KBM-7 (cell line): ENCODE results near the gene APMAP.
"Not testable (repeated sequence)": the region's sequence is repeated elsewhere in the genome, so short reads cannot be mapped to it uniquely, and the experiment has no call there.

Experiments
- DNase-seq: peaks from one replicate; pipeline ENCODE4 v3.0.0-alpha.2; 2015
- in situ Hi-C: fragments of 300-500 bp; cut with MboI; formaldehyde crosslinking; loops from 2 replicates; pipeline ENCODE4 v1.14.3; 2020; ENCODE audit warnings: low sequenced_read_pairs, low pct_unique_long_range_greater_than_20kb, mixed read lengths

The APMAP gene

DNA sequence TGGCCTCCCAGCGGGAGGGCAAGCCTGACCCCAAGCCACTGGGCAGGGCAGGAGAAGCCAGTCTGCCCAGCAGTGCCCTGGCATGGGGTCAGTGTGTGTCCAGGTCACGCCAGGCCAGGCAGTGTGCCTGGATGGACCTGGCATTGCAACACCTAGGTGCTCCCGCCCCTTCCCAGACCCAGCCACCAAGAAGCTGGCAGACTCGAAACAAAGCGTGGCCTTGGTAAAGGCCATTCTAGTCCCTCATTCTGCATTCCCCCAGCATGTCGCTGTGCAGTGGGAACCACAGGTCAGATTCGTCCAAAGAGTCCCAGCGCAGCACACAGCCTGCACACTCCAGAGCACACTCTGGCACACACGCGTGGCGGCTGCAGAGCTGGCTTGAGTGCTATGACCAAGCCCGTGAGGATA, 19.3 kb upstream of the APMAP start:
- in situ Hi-C loops = no loop called here
- no peak for DNase-seq

DNA sequence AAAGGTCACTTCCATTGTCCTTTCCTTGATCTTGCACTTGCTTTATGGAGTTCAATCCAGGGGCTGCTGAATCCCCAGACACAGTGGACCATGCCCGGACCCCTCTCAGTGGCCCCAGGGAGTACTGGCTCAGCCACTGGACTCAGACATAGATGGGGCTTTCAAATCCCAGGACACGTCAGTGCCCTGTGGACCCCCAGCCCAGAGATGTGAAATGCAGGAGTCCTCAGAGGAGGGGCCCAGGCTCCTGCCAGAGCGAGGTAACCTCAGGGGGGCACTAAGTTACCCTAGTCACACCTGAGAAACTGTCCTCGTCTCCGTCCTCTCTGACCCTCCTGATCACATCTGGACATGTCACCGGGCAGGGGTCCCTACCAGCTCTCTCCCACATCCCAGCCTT, 18.7 kb upstream of the APMAP start:
- in situ Hi-C loops = no loop called here
- DNase-seq = no peak

- no peak for DNase-seq
- in situ Hi-C loops = no loop called here
Measured at GRCh38 chr20:25009218-25010145, 16.9 kb upstream of the APMAP start.

DNA sequence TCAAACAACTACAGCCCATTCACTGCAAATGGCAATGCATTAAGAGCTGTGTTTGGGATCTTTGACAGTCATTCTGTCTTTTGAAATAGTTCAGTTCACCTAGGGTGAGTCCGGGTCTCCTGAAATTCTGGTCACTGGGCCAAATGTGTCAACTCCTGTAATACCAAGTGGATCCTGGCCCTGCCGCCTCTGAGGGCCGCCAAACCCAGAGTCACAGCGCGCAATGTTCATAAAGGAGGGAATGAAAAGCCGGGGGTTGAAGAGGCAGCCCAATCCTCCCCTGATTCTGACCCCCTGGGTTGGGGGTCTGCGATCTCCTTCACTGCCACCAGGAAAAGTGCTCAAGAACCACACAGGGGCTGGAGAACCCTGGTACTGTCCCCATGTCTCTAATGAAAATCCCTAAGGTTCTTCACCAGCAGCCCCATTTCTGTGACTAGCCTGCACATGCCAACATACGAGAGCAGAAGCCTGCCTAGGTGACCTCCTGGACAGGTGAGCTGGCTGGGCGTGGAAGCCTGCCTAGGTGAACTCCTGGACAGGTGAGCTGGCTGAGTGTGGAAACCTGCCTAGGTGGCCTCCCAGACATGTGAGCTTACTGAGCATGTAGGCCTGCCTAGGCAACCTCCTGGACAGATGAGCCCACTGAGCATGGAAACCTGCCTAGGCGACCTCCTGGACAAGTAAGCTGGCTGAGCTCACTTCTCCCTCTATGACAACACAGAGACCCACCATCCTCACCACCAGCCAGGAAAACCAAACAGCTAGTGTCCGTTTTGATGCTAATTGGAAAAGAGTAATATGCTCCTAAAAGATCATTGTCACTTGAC, 16.1 kb upstream of the APMAP start:
- no peak for DNase-seq
- in situ Hi-C loops = no loop called here

- no peak for DNase-seq
- in situ Hi-C loops = no loop called here
Measured at GRCh38 chr20:25007491-25008305, 15.1 kb upstream of the APMAP start.

DNA sequence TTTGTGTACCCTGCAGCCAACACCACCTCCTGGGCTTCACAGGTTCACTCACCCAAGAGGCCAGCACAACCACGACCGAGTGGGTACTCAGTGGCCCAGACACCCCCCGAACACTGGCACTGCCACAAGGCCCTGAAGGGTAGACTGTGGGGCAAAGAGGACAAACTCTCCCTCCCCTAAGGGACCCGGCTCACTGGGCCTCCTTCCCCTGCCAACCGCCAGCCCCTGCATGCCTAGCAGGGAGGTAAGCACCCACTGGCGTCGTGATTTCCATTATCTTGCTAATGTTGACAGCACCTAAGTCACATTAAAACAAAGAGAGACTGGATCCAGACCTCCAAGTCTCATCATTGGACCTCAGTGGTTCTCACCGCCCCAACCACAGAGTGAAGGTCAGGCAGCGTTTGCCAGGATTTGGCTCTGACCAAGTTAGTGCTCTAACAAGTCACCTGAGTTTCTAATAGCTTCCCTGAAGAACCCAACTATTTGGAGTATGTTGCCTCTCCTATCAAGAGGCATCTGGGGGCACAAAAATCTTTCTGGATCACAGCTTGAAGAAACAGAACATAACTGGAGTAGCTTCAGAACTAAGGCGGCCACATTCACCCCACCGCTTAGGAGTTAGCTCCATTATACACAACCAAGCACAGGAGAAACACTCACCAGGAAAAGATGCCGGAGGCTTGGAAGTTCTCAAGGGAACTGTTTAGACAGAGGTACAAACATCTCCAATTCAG, 14.0 kb upstream of the APMAP start:
- in situ Hi-C loops = no loop called here
- DNase-seq = no peak

DNA sequence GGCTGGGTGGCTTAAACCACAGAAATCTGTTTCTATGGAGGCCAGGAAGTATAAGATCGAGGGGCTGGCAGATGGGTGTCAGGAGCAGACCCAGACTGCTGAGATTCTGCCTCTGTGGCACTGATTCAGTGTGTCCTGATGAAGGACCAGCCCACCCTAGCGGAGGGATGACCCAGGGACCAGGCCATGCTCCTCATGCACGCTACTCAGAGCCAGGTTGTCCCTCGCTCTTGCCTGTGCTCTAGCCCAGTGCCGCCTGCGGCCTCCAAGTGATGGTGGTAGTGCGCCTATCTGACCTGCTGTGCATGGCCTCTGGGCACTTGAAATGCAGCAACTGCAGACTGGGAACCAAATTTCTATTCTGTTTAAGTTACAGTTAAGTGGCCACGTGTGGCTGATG, 13.1 kb upstream of the APMAP start:
- no peak for DNase-seq
- in situ Hi-C loops = no loop called here

DNA sequence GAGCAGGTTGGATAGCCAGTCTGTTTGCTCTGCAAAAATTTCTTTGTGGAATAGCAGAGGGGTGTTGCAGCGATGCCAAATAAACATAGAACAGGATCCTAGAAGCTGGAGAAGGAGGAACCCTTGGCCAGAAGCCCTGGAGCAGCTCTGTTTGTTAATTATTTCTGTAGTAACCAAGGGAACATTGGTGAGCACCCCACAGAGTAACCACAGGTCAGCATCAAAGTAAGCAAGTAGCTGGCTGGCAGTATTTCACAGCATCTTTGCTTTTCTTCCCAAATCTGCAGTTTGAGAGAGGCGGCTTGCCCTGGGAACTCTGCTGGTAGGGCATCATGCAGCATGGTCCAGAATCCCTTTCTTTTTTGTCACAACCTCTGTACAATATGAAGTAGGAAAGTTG, 12.7 kb upstream of the APMAP start:
- in situ Hi-C loops = no loop called here
- no peak for DNase-seq

DNA sequence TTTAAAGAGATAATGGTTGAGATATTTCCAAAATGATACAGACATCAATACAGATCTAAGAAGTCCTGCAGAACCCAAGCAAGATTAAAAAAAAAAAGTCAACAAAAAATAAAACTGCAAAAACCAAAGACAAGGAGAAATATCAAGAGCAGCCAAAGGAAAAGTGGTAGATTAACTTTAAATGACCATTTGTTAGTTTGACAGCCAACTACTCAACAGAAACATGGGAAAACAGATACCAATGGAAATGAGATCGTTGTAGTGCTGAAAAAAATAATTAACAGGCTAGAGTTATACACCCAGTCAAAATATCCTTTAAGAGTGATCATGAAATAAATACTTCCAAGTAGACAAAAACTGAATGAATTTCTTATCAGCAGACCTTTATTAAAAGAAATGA, 10.5 kb upstream of the APMAP start:
- no peak for DNase-seq
- in situ Hi-C loops = no loop called here

- in situ Hi-C loops, DNase-seq: not testable (repeated sequence)
Measured at GRCh38 chr20:25001323-25001722, 8.8 kb upstream of the APMAP start.

GRCh38 chr20:25000268-25000801, 7.8 kb upstream of the APMAP start:
- in situ Hi-C loops = no loop called here
- DNase-seq = no peak

- in situ Hi-C loops = loop anchor here (10.0 to 25.0 kb wide), 2 partner anchors 65 to 188 kb away; partner anchors contain the start of gene ENTPD6
- no peak for DNase-seq
Measured at GRCh38 chr20:24999568-24999967, 7.0 kb upstream of the APMAP start.

GRCh38 chr20:24998631-24999445, 6.3 kb upstream of the APMAP start:
- no peak for DNase-seq
- in situ Hi-C loops = loop anchor here (10.0 to 25.0 kb wide), 2 partner anchors 66 to 188 kb away; partner anchors contain the start of gene ENTPD6

- DNase-seq = no peak
- in situ Hi-C loops = loop anchor here (10.0 to 25.0 kb wide), 2 partner anchors 67 to 189 kb away; partner anchors contain the start of gene ENTPD6
Measured at GRCh38 chr20:24998121-24998520, 5.6 kb upstream of the APMAP start.

GRCh38 chr20:24996449-24997377, 4.2 kb upstream of the APMAP start:
- no peak for DNase-seq
- in situ Hi-C loops = loop anchor here (10.0 to 25.0 kb wide), 2 partner anchors 68 to 191 kb away; partner anchors contain the start of gene ENTPD6

GRCh38 chr20:24995741-24996448, 3.3 kb upstream of the APMAP start:
- in situ Hi-C loops = loop anchor here (10.0 to 25.0 kb wide), 2 partner anchors 69 to 191 kb away; partner anchors contain the start of gene ENTPD6
- no peak for DNase-seq
